Measurements from ENCODE around the gene MRC2.
"Not testable (repeated sequence)": the region's sequence is repeated elsewhere in the genome, so short reads cannot be mapped to it uniquely, and the experiment has no call there.

Gene MRC2, protein sequence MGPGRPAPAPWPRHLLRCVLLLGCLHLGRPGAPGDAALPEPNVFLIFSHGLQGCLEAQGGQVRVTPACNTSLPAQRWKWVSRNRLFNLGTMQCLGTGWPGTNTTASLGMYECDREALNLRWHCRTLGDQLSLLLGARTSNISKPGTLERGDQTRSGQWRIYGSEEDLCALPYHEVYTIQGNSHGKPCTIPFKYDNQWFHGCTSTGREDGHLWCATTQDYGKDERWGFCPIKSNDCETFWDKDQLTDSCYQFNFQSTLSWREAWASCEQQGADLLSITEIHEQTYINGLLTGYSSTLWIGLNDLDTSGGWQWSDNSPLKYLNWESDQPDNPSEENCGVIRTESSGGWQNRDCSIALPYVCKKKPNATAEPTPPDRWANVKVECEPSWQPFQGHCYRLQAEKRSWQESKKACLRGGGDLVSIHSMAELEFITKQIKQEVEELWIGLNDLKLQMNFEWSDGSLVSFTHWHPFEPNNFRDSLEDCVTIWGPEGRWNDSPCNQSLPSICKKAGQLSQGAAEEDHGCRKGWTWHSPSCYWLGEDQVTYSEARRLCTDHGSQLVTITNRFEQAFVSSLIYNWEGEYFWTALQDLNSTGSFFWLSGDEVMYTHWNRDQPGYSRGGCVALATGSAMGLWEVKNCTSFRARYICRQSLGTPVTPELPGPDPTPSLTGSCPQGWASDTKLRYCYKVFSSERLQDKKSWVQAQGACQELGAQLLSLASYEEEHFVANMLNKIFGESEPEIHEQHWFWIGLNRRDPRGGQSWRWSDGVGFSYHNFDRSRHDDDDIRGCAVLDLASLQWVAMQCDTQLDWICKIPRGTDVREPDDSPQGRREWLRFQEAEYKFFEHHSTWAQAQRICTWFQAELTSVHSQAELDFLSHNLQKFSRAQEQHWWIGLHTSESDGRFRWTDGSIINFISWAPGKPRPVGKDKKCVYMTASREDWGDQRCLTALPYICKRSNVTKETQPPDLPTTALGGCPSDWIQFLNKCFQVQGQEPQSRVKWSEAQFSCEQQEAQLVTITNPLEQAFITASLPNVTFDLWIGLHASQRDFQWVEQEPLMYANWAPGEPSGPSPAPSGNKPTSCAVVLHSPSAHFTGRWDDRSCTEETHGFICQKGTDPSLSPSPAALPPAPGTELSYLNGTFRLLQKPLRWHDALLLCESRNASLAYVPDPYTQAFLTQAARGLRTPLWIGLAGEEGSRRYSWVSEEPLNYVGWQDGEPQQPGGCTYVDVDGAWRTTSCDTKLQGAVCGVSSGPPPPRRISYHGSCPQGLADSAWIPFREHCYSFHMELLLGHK (N-terminal part only)

DNA sequence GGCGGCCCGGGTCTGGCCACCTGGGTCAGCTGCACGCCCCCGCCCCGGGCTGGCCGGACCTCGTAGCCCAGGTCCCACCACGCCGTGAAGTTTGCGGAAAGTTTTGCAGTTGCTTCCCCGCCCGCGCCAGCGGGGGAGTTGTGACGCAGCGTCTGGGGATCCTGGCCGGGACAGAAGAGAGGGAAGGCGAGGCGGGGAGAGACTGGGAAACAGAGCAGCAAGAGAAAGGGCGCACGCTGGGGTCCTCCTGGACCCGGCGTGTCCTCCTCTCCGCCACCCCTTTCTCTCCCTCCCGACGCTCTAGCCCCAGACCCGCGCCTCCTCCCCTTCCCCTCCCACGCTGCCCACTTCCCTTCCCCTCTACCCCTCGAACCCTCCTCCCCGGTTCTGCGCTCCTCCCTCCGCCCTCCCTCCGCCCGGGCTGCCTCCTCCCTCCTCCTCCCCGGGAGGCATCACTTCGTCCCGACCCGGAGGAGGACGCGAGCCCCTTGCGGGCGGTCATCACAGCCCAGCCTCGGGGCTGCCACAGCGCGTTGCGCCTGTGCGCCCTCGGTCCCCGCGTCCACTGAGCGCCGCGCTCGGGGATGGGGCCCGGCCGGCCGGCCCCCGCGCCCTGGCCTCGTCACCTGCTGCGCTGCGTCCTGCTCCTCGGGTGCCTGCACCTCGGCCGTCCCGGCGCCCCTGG is at the start of gene MRC2:
TSS of gene MRC2 (plus strand) at position 452 of the 685 bp plus-strand sequence. CDS start at position 585, 133 bp downstream.
- no peak for DNase-seq

DNA sequence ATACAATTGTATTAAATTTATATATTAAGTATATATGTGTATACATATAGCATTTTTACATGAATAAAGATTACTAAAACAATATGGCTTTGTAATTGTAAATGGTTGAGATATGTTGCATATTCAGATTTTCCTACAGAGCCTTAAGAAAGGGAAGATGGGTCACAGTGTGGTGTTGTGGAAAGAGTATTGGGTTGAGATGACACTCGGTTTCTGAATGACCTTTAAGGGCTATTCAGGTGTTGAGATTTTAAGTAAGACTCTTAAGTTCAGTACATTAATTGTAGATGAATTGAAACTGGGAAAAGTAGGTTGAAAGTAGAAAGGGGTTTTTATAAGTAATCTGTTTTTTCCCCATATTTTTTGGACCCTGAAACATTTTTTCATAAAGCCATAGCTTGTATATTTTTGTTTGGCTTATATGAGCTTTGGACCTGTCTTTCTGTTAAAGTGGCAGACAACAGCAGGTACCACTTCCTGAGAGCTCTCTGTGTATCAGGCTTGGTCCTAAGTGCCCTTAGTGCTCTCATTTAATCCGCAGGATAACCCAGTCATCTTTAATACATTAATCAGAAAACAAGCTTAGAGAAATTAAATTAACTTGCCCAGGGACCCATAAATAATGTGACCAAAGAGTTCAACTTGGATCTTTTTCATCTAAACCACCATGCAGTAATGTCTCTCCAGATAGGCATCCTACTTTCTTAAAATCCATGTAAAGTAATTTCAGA is 48.5 kb upstream of the MRC2 start:
- DNase-seq: no peak

DNA sequence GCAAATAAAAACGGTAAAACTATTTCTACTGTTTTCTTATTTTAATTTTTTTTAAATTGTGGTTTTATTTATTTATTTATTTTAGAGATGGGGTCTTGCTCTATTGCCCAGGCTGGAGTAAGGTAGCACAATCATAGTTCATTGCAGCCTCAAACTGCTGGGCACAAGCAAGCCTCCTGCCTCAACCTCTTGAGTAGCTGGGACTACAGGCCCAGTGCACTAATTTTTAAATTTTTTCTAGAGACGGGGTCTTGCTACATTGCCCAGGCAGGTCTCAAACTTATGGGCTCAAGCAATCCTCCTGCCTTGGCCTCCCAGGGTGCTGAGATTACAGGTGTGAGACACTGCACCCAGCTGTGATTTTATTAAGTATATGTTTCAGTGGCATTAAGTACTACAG is 46.5 kb upstream of the MRC2 start:
- no peak for DNase-seq

DNA sequence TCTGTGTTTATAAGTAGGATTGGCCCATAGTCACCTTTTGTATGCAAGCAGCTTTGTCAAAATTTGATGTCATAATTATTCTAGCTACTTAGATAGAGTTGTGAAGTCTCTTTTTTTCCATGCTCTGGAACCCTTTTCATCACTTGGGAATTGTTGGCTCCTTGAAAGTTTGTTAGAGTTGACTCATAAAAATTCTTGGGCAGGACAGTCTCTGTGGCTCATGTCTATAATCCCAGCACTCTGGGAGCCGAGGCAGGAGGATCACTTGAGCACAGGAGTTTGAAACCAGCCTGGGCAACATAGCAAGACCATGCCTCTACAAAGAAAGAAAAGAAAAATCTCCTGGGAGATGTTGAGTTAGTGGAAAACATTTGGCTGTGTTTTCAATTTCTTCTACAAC is 45.7 kb upstream of the MRC2 start:
- no peak for DNase-seq

DNA sequence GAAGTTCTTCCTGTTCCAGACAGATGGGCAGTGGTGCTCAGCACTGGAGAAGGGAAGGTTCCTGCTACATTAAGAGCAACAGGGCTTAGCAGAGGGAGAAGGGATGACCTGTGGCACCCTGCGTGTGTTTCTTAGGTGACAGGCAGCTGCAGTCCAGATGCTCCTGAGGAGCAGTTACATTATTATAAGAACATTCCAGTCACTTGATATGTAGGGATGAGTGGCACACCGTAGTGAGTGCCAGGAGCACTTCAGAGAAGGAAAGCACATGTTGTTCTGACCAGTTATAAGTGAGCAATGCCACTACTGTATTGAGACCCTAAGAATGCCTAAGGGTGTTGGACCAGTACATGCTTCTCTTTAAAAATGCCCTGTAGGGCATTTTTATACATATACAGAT is 39.9 kb upstream of the MRC2 start:
- DNase-seq: no peak

DNA sequence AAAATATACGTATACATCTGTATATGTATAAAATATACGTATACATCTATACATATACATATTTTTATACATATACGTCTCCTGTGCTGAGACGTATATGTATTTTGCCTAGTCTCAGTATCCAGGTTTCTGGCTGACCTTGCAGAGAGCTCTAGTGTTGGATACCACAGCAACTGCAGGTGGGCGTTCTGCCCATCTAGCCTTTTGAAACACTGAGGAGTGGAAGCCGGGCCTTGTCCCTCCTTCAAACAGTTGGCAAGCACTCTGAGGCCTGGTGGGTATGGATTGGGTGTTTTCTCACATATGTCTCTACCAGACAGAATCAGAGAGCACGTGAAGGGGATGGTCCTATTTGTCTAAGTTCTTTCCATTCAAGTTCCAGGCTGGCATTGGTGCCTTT is 39.4 kb upstream of the MRC2 start:
- DNase-seq: no peak

DNA sequence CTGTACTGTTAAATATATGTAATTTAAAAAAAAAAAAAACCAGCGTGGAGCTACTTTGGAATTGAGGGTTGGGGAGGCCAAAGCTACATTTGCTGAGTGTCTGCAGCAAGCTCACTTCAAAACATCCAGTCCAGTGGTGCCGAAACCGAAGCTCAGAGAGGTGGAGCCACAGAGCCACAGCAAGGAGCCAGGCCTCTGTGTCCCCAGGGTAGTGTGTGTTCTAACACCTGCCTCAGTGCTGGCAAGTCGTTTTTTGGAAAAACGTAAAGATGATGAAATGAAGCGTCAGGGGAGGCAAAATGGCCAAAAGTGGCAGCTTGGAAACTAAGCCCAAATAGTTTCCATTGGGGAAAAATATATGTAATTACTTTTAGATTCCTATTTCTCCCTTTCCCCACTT is 36.1 kb upstream of the MRC2 start:
- DNase-seq: no peak

DNA sequence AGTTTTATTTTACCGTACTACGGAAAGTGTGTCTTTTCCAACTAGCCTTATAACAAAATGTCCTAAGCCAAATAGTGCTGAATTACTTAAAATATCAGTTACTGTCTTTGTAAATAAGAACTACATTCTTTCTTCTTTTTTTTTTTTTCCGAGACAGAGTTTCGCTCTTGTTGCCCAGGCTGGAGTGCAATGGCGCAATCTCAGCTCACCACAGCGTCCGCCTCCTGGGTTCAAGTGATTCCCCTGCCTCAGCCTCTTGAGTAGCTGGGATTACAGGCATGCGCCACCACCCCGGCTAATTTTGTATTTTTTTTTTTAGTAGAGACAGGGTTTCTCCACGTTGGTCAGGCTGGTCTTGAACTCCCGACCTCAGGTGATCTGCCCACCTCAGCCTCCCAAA is 35.6 kb upstream of the MRC2 start:
- DNase-seq: not testable (repeated sequence)

DNA sequence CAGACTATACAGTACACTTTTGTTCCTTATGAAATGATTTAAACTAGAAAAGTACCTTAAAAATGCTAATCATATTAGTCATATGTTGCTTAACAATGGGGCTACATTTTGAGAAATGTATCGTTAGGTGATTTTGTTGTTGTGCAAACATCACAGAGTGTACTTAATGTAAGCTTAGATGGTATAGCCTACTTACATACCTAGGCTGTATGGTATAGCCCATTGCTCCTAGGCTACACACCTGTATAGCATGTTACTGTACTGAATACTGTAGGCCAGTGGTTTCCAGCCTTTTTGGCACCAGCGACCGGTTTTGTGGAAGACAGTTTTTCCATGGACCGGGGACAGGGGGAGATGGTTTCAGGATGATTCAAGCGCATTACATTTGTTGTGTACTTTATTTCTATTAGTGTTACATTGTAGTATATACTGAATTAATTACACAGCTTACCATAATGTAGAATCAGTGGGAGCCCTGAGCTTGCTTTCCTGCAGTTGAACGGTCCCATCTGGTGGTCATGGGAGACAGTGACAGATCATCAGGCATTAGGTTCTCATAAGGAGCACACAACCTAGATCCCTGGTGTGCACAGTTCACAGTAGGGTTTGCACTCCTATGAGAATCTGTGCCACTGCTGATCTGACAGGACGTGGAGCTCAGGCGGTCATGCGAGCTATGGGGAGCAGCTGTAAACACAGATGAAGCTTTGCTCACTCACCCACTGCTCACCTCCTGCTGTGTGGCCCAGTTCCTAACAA is 35.0 kb upstream of the MRC2 start:
- DNase-seq: no peak

DNA sequence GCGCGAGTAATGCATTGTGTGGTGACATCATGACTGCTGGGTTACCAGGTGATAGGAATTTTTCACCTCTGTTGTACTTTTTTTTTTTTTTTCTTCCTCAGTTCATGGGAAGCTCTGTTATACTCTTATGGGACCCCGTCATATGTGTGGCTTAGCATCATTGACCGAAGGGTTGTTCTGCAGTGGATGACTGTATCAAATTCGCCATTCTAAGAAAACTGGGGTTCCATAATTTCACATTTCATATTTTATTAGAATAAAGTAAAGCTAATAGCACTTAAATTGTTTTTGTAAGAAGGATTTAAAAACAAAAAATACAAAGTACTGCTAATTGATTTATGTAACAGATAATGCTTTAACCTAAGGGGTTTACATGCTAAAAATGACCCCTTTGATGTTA is 32.0 kb upstream of the MRC2 start:
- DNase-seq: no peak

DNA sequence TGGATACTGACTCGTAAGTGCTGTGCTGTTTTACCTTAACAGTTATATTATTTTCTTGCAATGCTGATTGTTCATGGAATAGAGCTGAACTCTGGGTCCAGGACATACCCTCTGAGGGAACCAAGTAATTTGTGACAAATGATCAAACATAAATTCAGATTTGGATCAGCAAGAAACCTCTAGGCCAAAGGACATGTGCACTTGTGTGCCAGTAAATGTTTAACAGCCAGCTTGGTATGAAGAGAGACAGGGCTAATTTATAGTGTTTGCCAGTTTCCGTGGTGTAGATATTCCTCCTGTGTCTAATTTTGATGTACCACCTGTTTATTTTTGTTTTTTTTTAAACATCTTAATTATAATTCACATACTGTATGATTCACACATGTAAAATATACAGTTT is 30.8 kb upstream of the MRC2 start:
- DNase-seq: no peak

DNA sequence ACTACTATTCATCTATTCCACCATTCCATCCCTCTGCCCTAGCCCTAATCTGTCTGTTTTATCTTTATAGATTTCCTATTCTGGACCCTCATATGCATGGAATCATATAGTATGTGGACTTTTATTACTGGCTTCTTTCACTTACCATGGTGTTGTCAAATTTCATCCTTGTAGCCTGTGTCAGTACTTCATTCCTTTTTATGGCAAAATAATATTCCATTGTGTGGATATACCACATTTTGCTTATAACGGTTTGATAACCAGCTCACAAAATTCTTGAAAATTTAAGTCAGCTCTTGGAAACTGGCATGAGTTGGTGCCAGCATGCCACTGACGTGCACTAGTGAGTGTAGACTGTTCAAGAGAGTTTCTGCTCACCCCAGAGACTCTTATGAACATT is 30.3 kb upstream of the MRC2 start:
- DNase-seq: no peak

DNA sequence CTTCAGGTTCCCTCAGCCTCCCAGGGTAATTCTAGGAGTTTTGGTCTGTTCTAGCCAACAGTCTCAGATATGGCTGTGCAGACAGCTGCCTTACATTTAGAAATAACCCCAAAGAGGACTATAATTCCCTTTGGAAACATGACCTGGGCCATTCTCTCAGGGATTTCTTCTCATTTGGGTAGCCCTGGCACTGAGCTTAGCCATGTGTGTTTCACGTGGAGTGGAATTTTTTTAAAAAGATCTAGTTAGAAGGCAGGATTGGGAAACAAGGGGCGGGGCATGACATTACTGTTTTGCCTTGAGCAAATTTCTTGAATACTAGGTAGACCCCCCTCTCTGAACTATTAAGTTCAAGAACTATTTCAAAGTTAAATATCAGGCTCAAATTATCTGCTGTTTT is 29.6 kb upstream of the MRC2 start:
- no peak for DNase-seq

DNA sequence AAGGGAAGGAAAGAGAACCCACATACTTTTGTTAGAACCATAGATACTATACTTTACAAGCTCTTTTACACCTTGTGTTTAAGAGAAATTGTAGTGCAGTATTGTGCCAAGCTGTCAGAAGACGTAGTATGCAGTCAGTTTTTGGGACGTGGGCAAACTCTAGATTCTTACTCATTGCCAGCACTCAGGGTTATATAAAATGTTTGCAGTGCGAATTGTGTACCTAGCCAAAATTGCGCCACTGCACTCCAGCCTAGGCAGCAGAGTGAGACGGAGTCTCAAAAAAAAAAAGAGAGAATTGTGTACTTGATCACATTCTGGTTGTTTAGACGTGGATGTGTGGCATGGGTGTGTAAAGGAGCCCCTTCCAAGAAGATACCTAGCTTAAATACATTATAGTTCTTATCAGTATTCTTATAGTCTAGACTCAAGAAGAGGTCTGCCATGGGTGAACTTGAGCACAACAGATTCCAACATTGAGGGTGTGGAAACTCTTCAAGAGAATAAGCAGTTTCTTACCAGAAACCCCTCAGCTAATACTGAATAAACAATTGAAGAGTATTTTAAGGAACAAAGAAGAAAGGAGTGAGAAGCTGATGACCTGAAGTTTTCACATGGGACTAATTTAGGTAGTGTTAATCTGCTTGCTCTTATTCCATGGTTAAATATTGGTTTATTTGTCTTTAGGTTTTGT is 27.4 kb upstream of the MRC2 start:
- DNase-seq: no peak

DNA sequence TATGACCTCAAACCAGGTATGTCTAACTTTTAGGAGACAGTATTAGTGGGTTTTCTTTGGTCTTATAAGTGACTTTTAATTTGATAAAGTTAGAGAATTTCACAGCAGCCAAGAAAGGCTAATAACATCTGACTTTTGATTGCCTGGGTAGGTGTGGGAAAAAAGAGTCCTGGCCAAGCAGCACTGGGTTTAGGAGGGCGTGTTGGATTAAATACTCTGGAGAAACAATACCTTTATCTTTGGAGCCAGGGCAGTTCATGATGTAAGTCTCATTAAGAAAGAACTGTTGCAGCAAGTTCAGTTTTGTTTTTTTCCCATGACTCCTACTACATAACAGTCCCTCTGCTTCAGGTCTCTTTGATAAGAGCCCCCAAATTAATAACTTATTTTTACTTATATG is 26.7 kb upstream of the MRC2 start:
- DNase-seq: no peak

DNA sequence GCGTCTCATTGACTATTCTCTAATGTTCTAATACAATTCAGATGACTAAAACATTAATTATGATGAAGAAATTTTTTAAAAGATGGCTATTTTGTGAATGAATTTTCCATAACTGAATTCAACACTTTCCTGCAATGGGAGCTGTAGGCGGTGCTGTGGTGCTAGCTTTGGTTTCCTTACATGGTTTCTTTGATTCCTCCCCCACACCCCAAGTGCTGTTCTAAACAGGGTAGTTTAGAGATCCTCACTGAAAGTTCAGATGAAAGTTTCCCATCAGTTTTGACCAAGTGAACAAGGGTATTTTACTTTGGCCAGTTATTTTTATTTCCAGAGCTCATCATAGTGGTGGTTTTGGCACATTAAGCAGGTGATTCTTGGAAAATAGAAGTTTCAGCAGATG is 26.0 kb upstream of the MRC2 start:
- DNase-seq: no peak

DNA sequence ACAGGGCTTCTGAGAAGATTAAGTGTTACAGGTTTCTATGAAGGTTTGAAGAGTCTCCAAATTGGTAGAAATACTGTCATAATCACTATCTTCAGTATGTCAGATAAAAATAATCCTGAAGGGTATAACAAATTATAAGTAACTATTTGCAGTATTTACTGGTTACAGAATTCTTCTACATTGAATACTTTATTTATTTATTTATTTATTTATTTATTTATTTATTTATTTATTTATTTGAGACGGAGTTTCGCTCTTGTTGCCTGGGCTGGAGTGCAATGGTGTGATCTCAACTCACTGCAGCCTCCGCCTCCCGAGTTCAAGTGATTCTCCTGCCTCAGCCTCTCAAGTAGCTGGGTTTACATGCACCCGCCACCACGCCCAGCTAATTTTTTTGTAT is 23.7 kb upstream of the MRC2 start:
- DNase-seq: not testable (repeated sequence)

DNA sequence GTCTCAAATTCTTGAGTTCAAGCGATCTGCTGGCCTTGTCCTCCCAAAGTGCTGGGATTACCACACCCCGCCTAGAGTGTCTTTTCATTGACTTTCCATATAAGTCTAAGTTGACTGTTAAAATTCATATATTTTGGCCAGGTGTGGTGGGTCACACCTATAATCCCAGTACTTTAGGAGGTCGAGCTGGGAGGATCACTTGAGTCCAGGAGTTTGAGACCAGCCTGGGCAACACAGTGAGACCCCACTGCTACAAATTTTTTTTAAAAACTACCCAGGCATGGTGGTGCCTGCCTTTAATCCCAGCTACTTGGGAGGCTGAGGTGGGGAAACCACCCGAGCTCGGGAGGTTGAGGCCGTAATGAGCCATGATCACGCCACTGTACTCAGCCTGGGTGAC is 21.9 kb upstream of the MRC2 start:
- no peak for DNase-seq

DNA sequence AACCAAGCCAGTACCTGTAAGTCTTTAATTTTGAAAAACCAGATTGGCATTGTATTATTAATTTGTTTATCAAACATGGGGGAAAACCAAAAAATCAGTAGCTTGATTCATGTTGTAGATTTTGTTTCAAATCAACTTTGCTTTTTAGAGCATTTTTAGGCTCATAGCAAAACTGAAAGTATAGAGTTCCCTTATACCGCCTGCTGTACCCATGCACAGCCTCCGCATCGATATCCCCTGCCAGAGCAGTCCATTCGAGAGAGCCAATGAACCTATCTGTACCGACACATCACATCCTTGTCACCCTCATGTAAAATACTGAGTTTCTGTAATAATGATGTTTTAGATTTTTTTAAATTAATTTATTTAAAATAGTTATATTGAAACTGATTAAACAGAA is 16.2 kb upstream of the MRC2 start:
- no peak for DNase-seq

DNA sequence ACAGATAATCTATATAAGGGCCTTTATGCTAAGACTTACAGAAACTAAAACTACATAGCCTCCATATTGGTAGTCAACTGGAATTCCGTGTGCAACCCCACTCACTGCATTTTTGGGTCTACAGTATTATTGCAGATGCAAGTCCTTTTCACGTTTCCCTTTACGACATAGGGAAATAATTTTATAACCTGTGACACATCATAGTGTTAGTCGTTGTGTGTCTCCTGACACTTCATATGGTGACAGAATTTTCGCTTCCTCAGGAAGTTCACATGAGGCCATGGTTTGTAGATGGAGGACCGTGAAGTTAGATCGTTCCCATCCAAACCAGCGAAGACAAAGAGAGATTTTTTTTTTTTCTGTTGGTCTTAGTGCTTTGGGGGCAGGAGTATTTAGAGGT is 15.7 kb upstream of the MRC2 start:
- no peak for DNase-seq

DNA sequence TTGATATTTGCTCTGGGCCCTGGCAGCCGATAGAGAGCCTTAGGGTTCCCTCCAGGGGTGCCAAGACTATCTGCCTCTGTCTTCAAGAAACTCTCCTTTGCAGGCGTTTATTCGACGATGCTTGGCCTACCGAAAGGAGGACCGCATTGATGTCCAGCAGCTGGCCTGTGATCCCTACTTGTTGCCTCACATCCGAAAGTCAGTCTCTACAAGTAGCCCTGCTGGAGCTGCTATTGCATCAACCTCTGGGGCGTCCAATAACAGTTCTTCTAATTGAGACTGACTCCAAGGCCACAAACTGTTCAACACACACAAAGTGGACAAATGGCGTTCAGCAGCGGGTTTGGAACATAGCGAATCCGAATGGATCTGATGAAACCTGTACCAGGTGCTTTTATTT is 15.2 kb upstream of the MRC2 start:
- not testable (repeated sequence) for DNase-seq
